Measurements from ENCODE around the gene BCL11A.
A peak's percentile ranks its signal among the peaks of the same experiment; 100 is the strongest.

Gene BCL11A

DNA sequence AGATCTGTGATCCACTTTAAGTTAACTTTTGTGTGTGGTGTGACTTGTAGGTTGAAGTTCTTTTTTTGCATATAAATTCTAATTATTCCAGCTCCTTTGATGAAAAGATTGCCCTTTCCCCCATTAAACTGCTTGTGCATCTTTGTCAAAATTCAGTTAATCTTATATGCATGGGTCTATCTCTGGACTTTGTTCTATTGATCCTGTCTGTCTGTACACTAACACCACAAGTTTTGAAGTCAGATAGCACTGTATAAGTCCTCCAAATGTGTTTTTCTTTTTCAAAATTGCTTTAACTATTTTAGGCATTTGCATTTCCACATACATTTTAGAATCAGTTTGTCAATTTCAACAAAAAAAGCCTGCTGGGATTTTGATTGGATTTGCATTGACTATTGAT, 137.6 kb downstream of the BCL11A start:
- no peak overlapping the region for H2BK12ac ChIP-seq (ENCODE audit: low read length)
- H3K27me3 ChIP-seq (ENCODE audit: control insufficient read depth in 3 of 3, insufficient read depth in 3 of 3, low read depth in 1 of 3, low read length in 3 of 3): peaks cover 0 to 2% (median 0%) of the 10 kb centered on the region in 3 experiments
- no peak overlapping the region for H3K4me2 ChIP-seq (ENCODE audit: insufficient read depth, low read length, poor library complexity, severe bottlenecking)
- H2BK15ac ChIP-seq (ENCODE audit: low read length): no peak overlapping the region
- H3K9me3 ChIP-seq (replicated peaks in 1 of 2; ENCODE audit: control insufficient read depth in 2 of 2, insufficient read depth in 1 of 2, low read depth in 1 of 2, low read length in 2 of 2): no peaks in the 10 kb centered on the region
- H3K9ac ChIP-seq (ENCODE audit: low read depth, low read length, poor library complexity): no peak overlapping the region
- DNase-seq (ENCODE audit: low spot score): no peak
- no peaks in the 10 kb centered on the region for H3K79me1 ChIP-seq (ENCODE audit: low read depth, low read length)
- H2AFZ ChIP-seq (ENCODE audit: low read length): no peak overlapping the region
- no peak overlapping the region for H3K4me3 ChIP-seq (ENCODE audit: low read length in 2 of 2)
- peaks cover 0 to 3% of the 10 kb centered on the region in 2 donors for H3K4me1 ChIP-seq (ENCODE audit: control insufficient read depth in 2 of 2, insufficient read depth in 1 of 2, low read depth in 1 of 2, low read length in 2 of 2)
- H3K14ac ChIP-seq (ENCODE audit: low read length): no peak overlapping the region
- H2AK5ac ChIP-seq (ENCODE audit: low read depth, low read length): no peak overlapping the region
- H2BK5ac ChIP-seq (ENCODE audit: low read length): no peak overlapping the region
- H4K8ac ChIP-seq (ENCODE audit: low read depth, low read length): no peak overlapping the region
- no peak overlapping the region for H3K23ac ChIP-seq (ENCODE audit: low read depth, low read length, poor library complexity)
- no peak overlapping the region for H3K4ac ChIP-seq (ENCODE audit: low read length)
- no peak overlapping the region for H4K91ac ChIP-seq (ENCODE audit: low read depth, low read length, poor library complexity)
- no peak overlapping the region for H3K18ac ChIP-seq (ENCODE audit: low read length)
- no peaks in the 10 kb centered on the region for H3K36me3 ChIP-seq (replicated peaks in 1 of 2; ENCODE audit: control insufficient read depth in 2 of 2, insufficient read depth in 2 of 2, low read length in 2 of 2)
- H3K27ac ChIP-seq (replicated peaks; ENCODE audit: low read length): no peak overlapping the region
- H2BK120ac ChIP-seq (ENCODE audit: low read depth, low read length): no peak overlapping the region

DNA sequence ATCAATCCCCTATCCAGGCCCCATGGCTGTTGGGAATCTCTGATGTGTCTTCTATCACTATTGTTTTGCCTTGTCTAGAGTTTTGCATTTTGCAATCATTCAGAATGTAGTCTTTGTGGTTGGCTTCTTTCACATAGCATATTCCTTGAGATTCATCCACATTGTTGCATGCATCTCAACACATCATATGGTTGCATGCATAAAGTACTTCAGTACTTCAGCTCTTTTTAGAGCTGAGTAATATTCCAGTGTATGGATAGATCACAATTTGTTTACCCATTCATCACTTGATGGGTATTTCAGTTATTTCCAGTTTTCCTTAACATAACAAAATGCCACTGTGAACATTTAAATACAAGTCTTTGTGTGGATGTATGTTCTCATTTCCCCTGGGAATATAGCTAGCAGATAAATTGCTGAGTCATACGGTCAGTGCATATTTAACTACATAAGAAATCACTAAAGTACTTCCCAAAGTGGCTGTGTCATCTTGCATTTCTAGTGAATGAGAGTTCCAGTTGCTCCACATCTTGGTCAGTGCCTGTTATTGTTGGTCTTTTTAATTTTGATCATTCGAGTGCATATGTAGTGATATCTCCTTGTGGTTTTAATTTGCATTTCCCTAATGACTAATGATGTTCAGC, 138.8 kb downstream of the BCL11A start:
- Histone ChIP-seq H2AFZ (ENCODE audit: low read length) (no peak overlapping the region), H3K4me2 (ENCODE audit: insufficient read depth, low read length, poor library complexity, severe bottlenecking) (no peak overlapping the region), H3K4me3 (ENCODE audit: low read length in 2 of 2) (no peak overlapping the region), H4K8ac (ENCODE audit: low read depth, low read length) (no peak overlapping the region), H3K27me3 (ENCODE audit: control insufficient read depth in 3 of 3, insufficient read depth in 3 of 3, low read depth in 1 of 3, low read length in 3 of 3) (peaks cover 0 to 2% (median 0%) of the 10 kb centered on the region in 3 experiments), H3K79me1 (ENCODE audit: low read depth, low read length) (no peaks in the 10 kb centered on the region), H3K9me3 (replicated peaks in 1 of 2; ENCODE audit: control insufficient read depth in 2 of 2, insufficient read depth in 1 of 2, low read depth in 1 of 2, low read length in 2 of 2) (no peaks in the 10 kb centered on the region), H3K4me1 (ENCODE audit: control insufficient read depth in 2 of 2, insufficient read depth in 1 of 2, low read depth in 1 of 2, low read length in 2 of 2) (peaks cover 0 to 6% of the 10 kb centered on the region in 2 donors), H3K27ac (replicated peaks; ENCODE audit: low read length) (no peak overlapping the region), H3K4ac (ENCODE audit: low read length) (no peak overlapping the region), H2BK12ac (ENCODE audit: low read length) (no peak overlapping the region), H2AK5ac (ENCODE audit: low read depth, low read length) (no peak overlapping the region), H2BK15ac (ENCODE audit: low read length) (no peak overlapping the region), H3K36me3 (replicated peaks in 1 of 2; ENCODE audit: control insufficient read depth in 2 of 2, insufficient read depth in 2 of 2, low read length in 2 of 2) (no peaks in the 10 kb centered on the region), H3K9ac (ENCODE audit: low read depth, low read length, poor library complexity) (no peak overlapping the region), H3K14ac (ENCODE audit: low read length) (no peak overlapping the region), H2BK120ac (ENCODE audit: low read depth, low read length) (no peak overlapping the region), H2BK5ac (ENCODE audit: low read length) (no peak overlapping the region), H4K91ac (ENCODE audit: low read depth, low read length, poor library complexity) (no peak overlapping the region), H3K23ac (ENCODE audit: low read depth, low read length, poor library complexity) (no peak overlapping the region), H3K18ac (ENCODE audit: low read length) (no peak overlapping the region)
- WGBS, 2 donors (ENCODE audit: extremely low coverage in 2 of 2, insufficient read length in 2 of 2, insufficient replicate concordance in 1 of 2): no CpG with 5 or more reads among the region's 2 CpGs
- no peak for DNase-seq (ENCODE audit: low spot score)

DNA sequence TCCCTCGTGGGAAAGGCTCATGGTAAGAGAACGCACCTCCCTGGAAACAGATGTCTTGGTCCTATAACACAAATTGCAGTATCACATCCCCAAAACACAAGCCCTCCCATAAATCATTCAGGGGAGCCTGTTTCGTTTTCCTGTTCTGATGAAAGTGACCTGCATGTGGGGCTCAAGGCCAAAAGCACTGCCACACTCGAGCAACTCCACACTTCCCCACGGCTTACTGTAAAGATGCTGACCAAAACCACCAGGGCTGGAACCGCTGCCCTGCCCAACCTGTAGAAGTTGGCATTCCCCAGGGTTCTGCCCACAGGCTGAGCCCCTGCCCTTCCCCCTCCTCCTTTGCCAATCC, 139.7 kb downstream of the BCL11A start:
- no peak overlapping the region for H3K18ac ChIP-seq (ENCODE audit: low read length)
- H3K23ac ChIP-seq (ENCODE audit: low read depth, low read length, poor library complexity): no peak overlapping the region
- H3K36me3 ChIP-seq (replicated peaks in 1 of 2; ENCODE audit: control insufficient read depth in 2 of 2, insufficient read depth in 2 of 2, low read length in 2 of 2): no peaks in the 10 kb centered on the region
- peak overlapping the region; percentile 7 for H2BK5ac ChIP-seq (ENCODE audit: low read length)
- no peak overlapping the region for H2AFZ ChIP-seq (ENCODE audit: low read length)
- H3K27me3 ChIP-seq (ENCODE audit: control insufficient read depth in 3 of 3, insufficient read depth in 3 of 3, low read depth in 1 of 3, low read length in 3 of 3): peaks cover 0 to 2% (median 0%) of the 10 kb centered on the region in 3 experiments
- no peak overlapping the region for H2BK120ac ChIP-seq (ENCODE audit: low read depth, low read length)
- no peak overlapping the region for H2BK12ac ChIP-seq (ENCODE audit: low read length)
- no peak overlapping the region for H2AK5ac ChIP-seq (ENCODE audit: low read depth, low read length)
- no peak overlapping the region for H4K8ac ChIP-seq (ENCODE audit: low read depth, low read length)
- no peak overlapping the region for H3K4me2 ChIP-seq (ENCODE audit: insufficient read depth, low read length, poor library complexity, severe bottlenecking)
- H3K9ac ChIP-seq (ENCODE audit: low read depth, low read length, poor library complexity): no peak overlapping the region
- H3K27ac ChIP-seq (replicated peaks; ENCODE audit: low read length): no peak overlapping the region
- H3K9me3 ChIP-seq (replicated peaks in 1 of 2; ENCODE audit: control insufficient read depth in 2 of 2, insufficient read depth in 1 of 2, low read depth in 1 of 2, low read length in 2 of 2): no peaks in the 10 kb centered on the region
- no peak for DNase-seq (ENCODE audit: low spot score)
- no peak overlapping the region for H3K14ac ChIP-seq (ENCODE audit: low read length)
- peaks cover 0 to 6% of the 10 kb centered on the region in 2 donors for H3K4me1 ChIP-seq (ENCODE audit: control insufficient read depth in 2 of 2, insufficient read depth in 1 of 2, low read depth in 1 of 2, low read length in 2 of 2)
- H4K91ac ChIP-seq (ENCODE audit: low read depth, low read length, poor library complexity): no peak overlapping the region
- no peak overlapping the region for H3K4me3 ChIP-seq (ENCODE audit: low read length in 2 of 2)
- no peak overlapping the region for H3K4ac ChIP-seq (ENCODE audit: low read length)
- H2BK15ac ChIP-seq (ENCODE audit: low read length): no peak overlapping the region
- WGBS, 2 donors (ENCODE audit: extremely low coverage in 2 of 2, insufficient read length in 2 of 2, insufficient replicate concordance in 1 of 2): no CpG with 5 or more reads among the region's 6 CpGs
- H3K79me1 ChIP-seq (ENCODE audit: low read depth, low read length): no peaks in the 10 kb centered on the region

DNA sequence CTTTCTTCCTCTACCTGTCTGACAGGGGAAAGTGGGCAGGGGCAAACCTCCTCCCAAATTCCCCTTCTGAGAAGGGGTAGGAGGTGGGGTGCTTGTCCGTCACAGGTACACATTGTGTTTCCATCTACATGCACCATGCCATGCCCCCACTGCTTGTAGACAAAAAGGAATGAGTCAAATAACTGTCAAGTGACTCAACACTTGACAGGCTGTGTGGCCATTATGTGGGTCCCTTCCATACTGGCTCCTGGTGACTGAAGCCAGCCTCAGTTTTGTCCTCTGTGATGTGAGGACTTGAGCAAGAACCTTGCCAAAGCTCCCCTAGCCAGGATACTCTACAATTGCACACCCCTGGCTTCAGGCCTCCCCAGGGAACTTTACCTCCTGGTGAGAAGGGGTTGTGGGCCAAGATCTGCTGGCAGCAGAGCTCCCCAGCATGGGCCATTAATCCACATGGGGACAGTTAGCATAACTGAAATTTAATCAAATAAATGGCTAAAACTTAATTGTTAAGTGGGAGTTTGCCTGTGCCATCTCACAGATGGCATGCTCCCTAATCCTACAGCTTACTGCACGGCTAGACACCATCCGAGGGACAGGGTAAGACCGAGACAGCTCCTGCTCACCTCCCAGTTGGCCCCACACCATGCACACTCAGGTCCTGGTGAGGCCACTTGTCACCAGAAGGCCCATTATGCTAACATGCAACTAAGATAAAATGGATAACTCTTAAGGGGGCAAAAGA, 140.2 kb downstream of the BCL11A start:
- Histone ChIP-seq H4K91ac (ENCODE audit: low read depth, low read length, poor library complexity) (no peak overlapping the region), H3K27me3 (ENCODE audit: control insufficient read depth in 3 of 3, insufficient read depth in 3 of 3, low read depth in 1 of 3, low read length in 3 of 3) (peaks cover 0 to 2% (median 0%) of the 10 kb centered on the region in 3 experiments), H2BK5ac (ENCODE audit: low read length) (peak overlapping the region; percentile 7), H2AK5ac (ENCODE audit: low read depth, low read length) (no peak overlapping the region), H4K8ac (ENCODE audit: low read depth, low read length) (no peak overlapping the region), H3K27ac (replicated peaks; ENCODE audit: low read length) (no peak overlapping the region), H3K9me3 (replicated peaks in 1 of 2; ENCODE audit: control insufficient read depth in 2 of 2, insufficient read depth in 1 of 2, low read depth in 1 of 2, low read length in 2 of 2) (no peaks in the 10 kb centered on the region), H3K36me3 (replicated peaks in 1 of 2; ENCODE audit: control insufficient read depth in 2 of 2, insufficient read depth in 2 of 2, low read length in 2 of 2) (no peaks in the 10 kb centered on the region), H3K9ac (ENCODE audit: low read depth, low read length, poor library complexity) (no peak overlapping the region), H3K4me1 (ENCODE audit: control insufficient read depth in 2 of 2, insufficient read depth in 1 of 2, low read depth in 1 of 2, low read length in 2 of 2) (peaks cover 0 to 6% of the 10 kb centered on the region in 2 donors), H3K4me3 (ENCODE audit: low read length in 2 of 2) (no peak overlapping the region), H3K4me2 (ENCODE audit: insufficient read depth, low read length, poor library complexity, severe bottlenecking) (no peak overlapping the region), H2BK15ac (ENCODE audit: low read length) (no peak overlapping the region), H3K79me1 (ENCODE audit: low read depth, low read length) (no peaks in the 10 kb centered on the region), H3K14ac (ENCODE audit: low read length) (no peak overlapping the region), H2AFZ (ENCODE audit: low read length) (no peak overlapping the region), H2BK12ac (ENCODE audit: low read length) (no peak overlapping the region), H3K4ac (ENCODE audit: low read length) (no peak overlapping the region), H3K18ac (ENCODE audit: low read length) (no peak overlapping the region), H2BK120ac (ENCODE audit: low read depth, low read length) (no peak overlapping the region), H3K23ac (ENCODE audit: low read depth, low read length, poor library complexity) (no peak overlapping the region)
- DNase-seq (ENCODE audit: low spot score): no peak
- WGBS, 2 donors (ENCODE audit: extremely low coverage in 2 of 2, insufficient read length in 2 of 2, insufficient replicate concordance in 1 of 2): no CpG with 5 or more reads among the region's 4 CpGs
